ENCODE results near the gene PRKCA. TPM values are rescaled to one million over a fixed set of nuclear protein-coding genes. Genes with fewer than 3 reads are reported as not detected.

PRKCA gene
- total RNA-seq, 1 experiment from 2014 or later: 4.4 TPM

GRCh38 chr17:66413559-66414520, 111.4 kb downstream of the PRKCA start:
- no peak for DNase-seq

GRCh38 chr17:66414561-66415175, 112.3 kb downstream of the PRKCA start:
- Histone ChIP-seq H3K27ac (ENCODE audit: low read length) (no peak overlapping the region), H2AFZ (ENCODE audit: low read length) (no peak overlapping the region), H3K9me2 (replicated peaks; ENCODE audit: insufficient read depth, low read length) (no peaks in the 10 kb centered on the region), H3K4me3 (ENCODE audit: low read length) (no peak overlapping the region), H3K9ac (ENCODE audit: low read length) (no peak overlapping the region), H3K9me3 (ENCODE audit: low read length) (no peaks in the 10 kb centered on the region), H3K79me2 (ENCODE audit: low read length) (no peaks in the 10 kb centered on the region), H3K4me2 (ENCODE audit: low read depth, low read length, poor library complexity, severe bottlenecking) (no peak overlapping the region), H3K27me3 (ENCODE audit: low read length) (no peaks in the 10 kb centered on the region), H3K4me1 (ENCODE audit: low read length) (no peaks in the 10 kb centered on the region), H4K20me1 (ENCODE audit: insufficient read depth, low read depth, low read length) (0 out of 2 replicates have a peak, but pooled peaks cover 8% of the 10 kb centered on the region), H3K36me3 (ENCODE audit: insufficient read depth, low read length) (no peaks in the 10 kb centered on the region)
- no peak for DNase-seq

More at GRCh38 chr17:66413559-66414520, 111.4 kb downstream of the PRKCA start:
- Histone ChIP-seq H3K79me2 (ENCODE audit: low read length) (no peaks in the 10 kb centered on the region), H3K27ac (ENCODE audit: low read length) (no peak overlapping the region), H3K4me1 (ENCODE audit: low read length) (no peaks in the 10 kb centered on the region), H3K4me3 (ENCODE audit: low read length) (no peak overlapping the region), H3K9ac (ENCODE audit: low read length) (no peak overlapping the region), H2AFZ (ENCODE audit: low read length) (no peak overlapping the region), H3K36me3 (ENCODE audit: insufficient read depth, low read length) (no peaks in the 10 kb centered on the region), H3K9me3 (ENCODE audit: low read length) (no peaks in the 10 kb centered on the region), H4K20me1 (ENCODE audit: insufficient read depth, low read depth, low read length) (0 out of 2 replicates have a peak, but pooled peaks cover 8% of the 10 kb centered on the region), H3K9me2 (replicated peaks; ENCODE audit: insufficient read depth, low read length) (no peaks in the 10 kb centered on the region), H3K4me2 (ENCODE audit: low read depth, low read length, poor library complexity, severe bottlenecking) (no peak overlapping the region), H3K27me3 (ENCODE audit: low read length) (no peaks in the 10 kb centered on the region)

- H3K79me2 ChIP-seq (ENCODE audit: low read length): no peaks in the 10 kb centered on the region
These were observed 113.2 kb downstream of the PRKCA start for GRCh38 chr17:66415366-66416206.

GRCh38 chr17:66416207-66416940, 114.0 kb downstream of the PRKCA start:
- Histone ChIP-seq H3K36me3 (ENCODE audit: insufficient read depth, low read length) (no peaks in the 10 kb centered on the region), H2AFZ (ENCODE audit: low read length) (no peak overlapping the region), H3K27me3 (ENCODE audit: low read length) (no peaks in the 10 kb centered on the region), H3K4me2 (ENCODE audit: low read depth, low read length, poor library complexity, severe bottlenecking) (no peak overlapping the region), H3K9ac (ENCODE audit: low read length) (no peak overlapping the region), H4K20me1 (ENCODE audit: insufficient read depth, low read depth, low read length) (0 out of 2 replicates have a peak, but pooled peaks cover 8% of the 10 kb centered on the region), H3K9me2 (replicated peaks; ENCODE audit: insufficient read depth, low read length) (no peaks in the 10 kb centered on the region), H3K4me3 (ENCODE audit: low read length) (no peak overlapping the region), H3K4me1 (ENCODE audit: low read length) (no peaks in the 10 kb centered on the region), H3K9me3 (ENCODE audit: low read length) (no peaks in the 10 kb centered on the region), H3K79me2 (ENCODE audit: low read length) (no peaks in the 10 kb centered on the region), H3K27ac (ENCODE audit: low read length) (no peak overlapping the region)
- no peak for DNase-seq

More at GRCh38 chr17:66415366-66416206, 113.2 kb downstream of the PRKCA start:
- no peak for DNase-seq
- no peak overlapping the region for H3K27ac ChIP-seq (ENCODE audit: low read length)
- 0 out of 2 replicates have a peak, but pooled peaks cover 8% of the 10 kb centered on the region for H4K20me1 ChIP-seq (ENCODE audit: insufficient read depth, low read depth, low read length)
- no peaks in the 10 kb centered on the region for H3K4me1 ChIP-seq (ENCODE audit: low read length)
- H3K4me3 ChIP-seq (ENCODE audit: low read length): no peak overlapping the region
- H3K4me2 ChIP-seq (ENCODE audit: low read depth, low read length, poor library complexity, severe bottlenecking): no peak overlapping the region
- no peak overlapping the region for H3K9ac ChIP-seq (ENCODE audit: low read length)
- no peaks in the 10 kb centered on the region for H3K27me3 ChIP-seq (ENCODE audit: low read length)
- H3K9me2 ChIP-seq (replicated peaks; ENCODE audit: insufficient read depth, low read length): no peaks in the 10 kb centered on the region
- H3K36me3 ChIP-seq (ENCODE audit: insufficient read depth, low read length): no peaks in the 10 kb centered on the region
- H3K9me3 ChIP-seq (ENCODE audit: low read length): no peaks in the 10 kb centered on the region
- H2AFZ ChIP-seq (ENCODE audit: low read length): no peak overlapping the region

- Histone ChIP-seq H3K4me3 (ENCODE audit: low read length) (no peak overlapping the region), H2AFZ (ENCODE audit: low read length) (no peak overlapping the region), H3K4me2 (ENCODE audit: low read depth, low read length, poor library complexity, severe bottlenecking) (no peak overlapping the region), H4K20me1 (ENCODE audit: insufficient read depth, low read depth, low read length) (0 out of 2 replicates have a peak, but pooled peaks cover 8% of the 10 kb centered on the region), H3K9ac (ENCODE audit: low read length) (no peak overlapping the region), H3K4me1 (ENCODE audit: low read length) (no peaks in the 10 kb centered on the region), H3K27me3 (ENCODE audit: low read length) (no peaks in the 10 kb centered on the region), H3K79me2 (ENCODE audit: low read length) (no peaks in the 10 kb centered on the region), H3K9me3 (ENCODE audit: low read length) (no peaks in the 10 kb centered on the region), H3K27ac (ENCODE audit: low read length) (no peak overlapping the region), H3K36me3 (ENCODE audit: insufficient read depth, low read length) (no peaks in the 10 kb centered on the region), H3K9me2 (replicated peaks; ENCODE audit: insufficient read depth, low read length) (no peaks in the 10 kb centered on the region)
- DNase-seq: no peak
These were observed 114.9 kb downstream of the PRKCA start for GRCh38 chr17:66417300-66417719.

GRCh38 chr17:66420961-66421371, 118.6 kb downstream of the PRKCA start:
- Histone ChIP-seq H3K36me3 (ENCODE audit: insufficient read depth, low read length) (no peaks in the 10 kb centered on the region), H3K79me2 (ENCODE audit: low read length) (no peaks in the 10 kb centered on the region), H3K27ac (ENCODE audit: low read length) (no peak overlapping the region), H4K20me1 (ENCODE audit: insufficient read depth, low read depth, low read length) (0 out of 2 replicates have a peak, but pooled peaks cover 7% of the 10 kb centered on the region), H3K4me2 (ENCODE audit: low read depth, low read length, poor library complexity, severe bottlenecking) (no peak overlapping the region), H3K9me2 (replicated peaks; ENCODE audit: insufficient read depth, low read length) (no peaks in the 10 kb centered on the region), H3K9me3 (ENCODE audit: low read length) (no peaks in the 10 kb centered on the region), H3K4me3 (ENCODE audit: low read length) (no peak overlapping the region), H2AFZ (ENCODE audit: low read length) (no peak overlapping the region), H3K27me3 (ENCODE audit: low read length) (0 out of 2 replicates have a peak, but pooled peaks cover 2% of the 10 kb centered on the region), H3K4me1 (ENCODE audit: low read length) (peaks cover 9% of the 10 kb centered on the region), H3K9ac (ENCODE audit: low read length) (no peak overlapping the region)
- no peak for DNase-seq

- Histone ChIP-seq H3K9me3 (ENCODE audit: low read length) (no peaks in the 10 kb centered on the region), H3K36me3 (ENCODE audit: insufficient read depth, low read length) (no peaks in the 10 kb centered on the region), H3K4me1 (ENCODE audit: low read length) (peaks cover 15% of the 10 kb centered on the region), H3K9ac (ENCODE audit: low read length) (no peak overlapping the region), H3K79me2 (ENCODE audit: low read length) (no peaks in the 10 kb centered on the region), H3K9me2 (replicated peaks; ENCODE audit: insufficient read depth, low read length) (no peaks in the 10 kb centered on the region), H3K27me3 (ENCODE audit: low read length) (0 out of 2 replicates have a peak, but pooled peaks cover 2% of the 10 kb centered on the region), H3K4me3 (ENCODE audit: low read length) (no peak overlapping the region), H4K20me1 (ENCODE audit: insufficient read depth, low read depth, low read length) (0 out of 2 replicates have a peak, but pooled peaks cover 5% of the 10 kb centered on the region), H3K4me2 (ENCODE audit: low read depth, low read length, poor library complexity, severe bottlenecking) (no peak overlapping the region), H2AFZ (ENCODE audit: low read length) (no peak overlapping the region), H3K27ac (ENCODE audit: low read length) (no peak overlapping the region)
- no peak for DNase-seq
These were observed 119.8 kb downstream of the PRKCA start for GRCh38 chr17:66422186-66422585.

Data from Karpas-422 (cell line).